22Rv1 (cell line): ENCODE data around the gene TMEM190.

Source experiments
- CTCF ChIP-seq: fragments of 450-650 bp; IDR thresholded peaks from 2 replicates; pipeline ENCODE4 v1.5.1; 2017; ENCODE audit warnings: mild to moderate bottlenecking
- ZFX ChIP-seq: fragments of 450-650 bp; IDR thresholded peaks from 2 replicates; pipeline ENCODE4 v1.6.1; 2017; ENCODE audit warnings: antibody characterized with exemption, borderline replicate concordance

GRCh38 chr19:55353356-55353802 lies 23.2 kb upstream of the TMEM190 start:
- TF ChIP-seq CTCF: no peak
- TF ChIP-seq ZFX: no peak
